ENCODE results near the gene CD40.
"Not testable (repeated sequence)": the region's sequence is repeated elsewhere in the genome, so short reads cannot be mapped to it uniquely, and the experiment has no call there.

Gene CD40

DNA sequence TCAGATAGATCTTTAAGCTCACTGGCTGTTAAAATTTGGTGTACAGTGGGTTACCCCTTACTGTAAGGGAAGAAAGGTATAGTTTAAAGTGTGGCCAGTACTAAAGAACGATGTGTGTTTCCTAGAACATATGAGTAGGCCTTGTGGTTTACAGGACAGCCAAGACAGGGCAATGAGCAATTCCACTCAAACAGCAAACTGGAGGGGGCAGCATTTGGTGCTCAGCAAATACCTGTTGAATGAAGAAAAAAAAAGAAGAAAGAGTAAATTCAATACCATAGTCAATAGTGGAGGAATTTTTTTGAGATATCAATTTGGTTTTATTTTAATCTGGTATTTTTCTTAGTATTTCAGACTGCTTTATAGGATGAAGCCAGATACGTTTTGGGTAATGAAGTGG lies 24.6 kb upstream of the CD40 start:
- Histone ChIP-seq H3K36me3 (ENCODE audit: insufficient read depth, low read length) (no peaks in the 10 kb centered on the region; the same call in 1 of the 2 replicates), H3K9ac (ENCODE audit: low read depth, low read length) (no peak overlapping the region), H2AFZ (ENCODE audit: low read depth, low read length) (no peak overlapping the region), H3K4me1 (ENCODE audit: insufficient read depth, low read length) (peaks cover 11% of the 10 kb centered on the region), H3K27ac (ENCODE audit: low read length) (no peak overlapping the region), H3K9me3 (ENCODE audit: insufficient read depth, low read length, severe bottlenecking) (no peaks in the 10 kb centered on the region), H3K79me2 (ENCODE audit: insufficient read depth, low read length) (peaks cover 12% of the 10 kb centered on the region), H4K20me1 (ENCODE audit: insufficient read depth, low read length) (peaks cover 8% of the 10 kb centered on the region), H3K4me2 (ENCODE audit: insufficient read depth, low read length) (no peak overlapping the region), H3K27me3 (ENCODE audit: insufficient read depth, low read length, poor library complexity) (no peaks in the 10 kb centered on the region), H3K4me3 (ENCODE audit: low read depth in 1 of 2, low read length in 2 of 2) (no peak overlapping the region)
- no peak for TF ChIP-seq EZH2 (IDR thresholded peaks at IDR 0.05; ENCODE audit: borderline replicate concordance, low read depth, low read length, severe bottlenecking)
- no peak for TF ChIP-seq CTCF (IDR thresholded peaks at IDR 0.05; ENCODE audit: borderline replicate concordance, extremely low read depth, low read length, poor library complexity, severe bottlenecking)
- DNase-seq, result no peak
- ATAC-seq (ENCODE audit: insufficient read depth, low read depth), result no peak

DNA sequence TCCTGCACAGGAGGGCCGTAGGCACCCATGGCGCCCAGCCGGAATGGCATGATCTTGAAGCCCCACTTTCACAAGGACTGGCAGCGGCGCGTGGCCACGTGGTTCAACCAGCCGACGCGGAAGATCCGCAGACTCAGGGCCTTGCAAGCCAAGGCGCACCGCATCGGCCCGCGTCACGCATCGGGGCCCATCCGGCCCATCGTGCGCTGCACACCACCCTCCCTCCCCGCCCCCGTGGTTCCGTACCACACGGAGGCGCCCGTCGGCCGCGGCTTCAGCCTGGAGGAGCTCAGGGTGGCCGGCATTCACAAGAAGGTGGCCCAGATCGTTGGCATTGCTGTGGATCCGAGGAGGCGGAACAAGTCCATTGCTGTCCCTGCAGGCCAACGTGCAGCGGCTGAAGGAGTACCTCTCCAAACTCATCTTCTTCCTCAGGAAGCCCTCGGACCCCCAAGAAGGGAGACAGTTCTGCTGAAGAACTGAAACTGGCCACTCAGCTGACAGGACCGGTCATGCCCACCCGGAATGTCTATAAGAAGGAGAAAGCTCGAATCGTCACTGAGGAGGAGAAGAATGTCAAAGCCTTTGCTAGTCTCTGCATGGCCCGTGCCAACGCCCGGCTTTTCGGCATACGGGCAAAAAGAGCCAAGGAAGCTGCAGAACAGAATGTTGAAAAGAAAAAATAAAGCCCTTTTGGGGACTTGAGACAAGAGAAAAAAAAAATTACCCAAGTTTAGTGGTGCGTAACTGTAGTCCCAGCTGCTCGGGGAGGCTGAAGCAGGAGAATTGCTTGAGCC lies 18.4 kb upstream of the CD40 start:
- Histone ChIP-seq H3K4me1 (ENCODE audit: insufficient read depth, low read length) (no peaks in the 10 kb centered on the region), H3K27ac (ENCODE audit: low read length) (no peak overlapping the region), H3K4me2 (ENCODE audit: insufficient read depth, low read length) (no peak overlapping the region), H3K79me2 (ENCODE audit: insufficient read depth, low read length) (no peaks in the 10 kb centered on the region), H3K9ac (ENCODE audit: low read depth, low read length) (no peak overlapping the region), H3K36me3 (ENCODE audit: insufficient read depth, low read length) (no peaks in the 10 kb centered on the region), H3K4me3 (ENCODE audit: low read depth in 1 of 2, low read length in 2 of 2) (no peak overlapping the region), H3K27me3 (ENCODE audit: insufficient read depth, low read length, poor library complexity) (peaks cover 5% of the 10 kb centered on the region), H3K9me3 (ENCODE audit: insufficient read depth, low read length, severe bottlenecking) (no peaks in the 10 kb centered on the region), H4K20me1 (ENCODE audit: insufficient read depth, low read length) (no peaks in the 10 kb centered on the region), H2AFZ (ENCODE audit: low read depth, low read length) (no peak overlapping the region)
- ATAC-seq (ENCODE audit: insufficient read depth, low read depth), result no peak
- TF ChIP-seq CTCF (IDR thresholded peaks at IDR 0.05; ENCODE audit: borderline replicate concordance, extremely low read depth, low read length, poor library complexity, severe bottlenecking), result no peak
- DNase-seq, result no peak

DNA sequence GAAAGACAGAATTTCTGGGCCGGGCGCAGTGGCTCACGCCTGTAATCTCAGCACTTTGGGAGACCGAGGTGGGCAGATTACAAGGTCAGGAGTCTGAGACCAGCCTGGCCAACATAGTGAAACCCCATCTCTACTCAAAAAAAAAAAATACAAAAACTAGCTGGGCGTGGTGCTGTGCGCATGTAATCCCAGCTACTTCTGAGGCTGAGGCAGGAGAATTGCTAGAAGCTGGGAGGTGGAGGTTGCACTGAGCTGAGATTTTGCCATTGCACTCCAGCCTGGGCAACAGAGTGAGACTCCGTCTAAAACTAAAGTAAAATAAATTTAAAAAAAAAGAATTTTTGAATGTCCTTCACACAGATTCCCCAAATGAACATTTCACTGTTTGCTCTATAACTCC lies 17.7 kb upstream of the CD40 start:
- H3K4me2 ChIP-seq (ENCODE audit: insufficient read depth, low read length); DNase-seq; ATAC-seq (ENCODE audit: insufficient read depth, low read depth); H3K27me3 ChIP-seq (ENCODE audit: insufficient read depth, low read length, poor library complexity); H3K9me3 ChIP-seq (ENCODE audit: insufficient read depth, low read length, severe bottlenecking); H3K36me3 ChIP-seq (ENCODE audit: insufficient read depth, low read length); H2AFZ ChIP-seq (ENCODE audit: low read depth, low read length); H3K4me1 ChIP-seq (ENCODE audit: insufficient read depth, low read length); H3K79me2 ChIP-seq (ENCODE audit: insufficient read depth, low read length); H4K20me1 ChIP-seq (ENCODE audit: insufficient read depth, low read length); H3K9ac ChIP-seq (ENCODE audit: low read depth, low read length); H3K4me3 ChIP-seq (ENCODE audit: low read depth in 1 of 2, low read length in 2 of 2); H3K27ac ChIP-seq (ENCODE audit: low read length): not testable (repeated sequence)

GRCh38 chr20:46100988-46101387 lies 17.1 kb upstream of the CD40 start:
- TF ChIP-seq CTCF (IDR thresholded peaks at IDR 0.05; ENCODE audit: borderline replicate concordance, extremely low read depth, low read length, poor library complexity, severe bottlenecking) (no peak), EZH2 (IDR thresholded peaks at IDR 0.05; ENCODE audit: borderline replicate concordance, low read depth, low read length, severe bottlenecking) (no peak)
- DNase-seq (no peak), ATAC-seq (ENCODE audit: insufficient read depth, low read depth) (no peak)
- H3K36me3 ChIP-seq (ENCODE audit: insufficient read depth, low read length), result no peaks in the 10 kb centered on the region
- no peaks in the 10 kb centered on the region for H3K4me1 ChIP-seq (ENCODE audit: insufficient read depth, low read length)
- no peak overlapping the region for H2AFZ ChIP-seq (ENCODE audit: low read depth, low read length)
- H3K4me2 ChIP-seq (ENCODE audit: insufficient read depth, low read length), result no peak overlapping the region
- H3K27me3 ChIP-seq (ENCODE audit: insufficient read depth, low read length, poor library complexity), result peaks cover 5% of the 10 kb centered on the region
- H3K9me3 ChIP-seq (ENCODE audit: insufficient read depth, low read length, severe bottlenecking), result no peaks in the 10 kb centered on the region
- H3K4me3 ChIP-seq (ENCODE audit: low read depth in 1 of 2, low read length in 2 of 2), result no peak overlapping the region
- no peak overlapping the region for H3K27ac ChIP-seq (ENCODE audit: low read length)
- no peaks in the 10 kb centered on the region for H4K20me1 ChIP-seq (ENCODE audit: insufficient read depth, low read length)
- no peak overlapping the region for H3K9ac ChIP-seq (ENCODE audit: low read depth, low read length)
- no peaks in the 10 kb centered on the region for H3K79me2 ChIP-seq (ENCODE audit: insufficient read depth, low read length)
